WTC11 (cell line): ENCODE results near the gene ELOVL1.
"Not testable (repeated sequence)": the region's sequence is repeated elsewhere in the genome, so short reads cannot be mapped to it uniquely, and the experiment has no call there.

Source experiments
- CBFB ChIP-seq: sonication (generic); formaldehyde crosslinking; IDR thresholded peaks from 2 replicates; pipeline ENCODE4 v1.8.1; 2022; ENCODE audit warnings: mild to moderate bottlenecking, low read depth, missing genetic modification reagents
- TCF7 ChIP-seq: sonication (generic); formaldehyde crosslinking; IDR thresholded peaks from 2 replicates; pipeline ENCODE4 v1.8.0; 2022; ENCODE audit warnings: mild to moderate bottlenecking, low read depth, missing genetic modification reagents, moderate library complexity
- TF ChIP-seq, protein P1 (sequence below): sonication (generic); formaldehyde crosslinking; IDR thresholded peaks from 2 replicates; pipeline ENCODE4 v1.8.1; 2023; ENCODE audit warnings: mild to moderate bottlenecking, missing genetic modification reagents, borderline replicate concordance

DNA sequence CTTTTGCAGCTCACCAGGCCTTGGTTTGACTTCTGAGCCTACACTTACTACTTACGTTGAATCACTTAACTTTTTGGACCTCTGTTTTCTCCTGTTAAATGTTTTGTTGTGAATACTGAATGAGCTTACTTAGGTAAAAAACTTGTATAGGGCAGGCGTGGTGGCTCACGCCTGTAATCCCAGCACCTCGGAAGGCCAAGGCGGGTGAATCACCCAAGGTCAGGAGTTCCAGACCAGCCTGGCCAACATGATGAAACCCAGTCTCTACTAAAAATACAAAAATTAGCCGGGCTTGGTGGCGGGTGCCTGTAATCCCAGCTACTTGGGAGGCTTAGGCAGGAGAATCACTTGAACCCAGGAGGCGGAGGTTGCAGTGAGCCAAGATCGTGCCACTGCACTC, 32.6 kb upstream of the ELOVL1 start:
- TF ChIP-seq, protein P1, sequence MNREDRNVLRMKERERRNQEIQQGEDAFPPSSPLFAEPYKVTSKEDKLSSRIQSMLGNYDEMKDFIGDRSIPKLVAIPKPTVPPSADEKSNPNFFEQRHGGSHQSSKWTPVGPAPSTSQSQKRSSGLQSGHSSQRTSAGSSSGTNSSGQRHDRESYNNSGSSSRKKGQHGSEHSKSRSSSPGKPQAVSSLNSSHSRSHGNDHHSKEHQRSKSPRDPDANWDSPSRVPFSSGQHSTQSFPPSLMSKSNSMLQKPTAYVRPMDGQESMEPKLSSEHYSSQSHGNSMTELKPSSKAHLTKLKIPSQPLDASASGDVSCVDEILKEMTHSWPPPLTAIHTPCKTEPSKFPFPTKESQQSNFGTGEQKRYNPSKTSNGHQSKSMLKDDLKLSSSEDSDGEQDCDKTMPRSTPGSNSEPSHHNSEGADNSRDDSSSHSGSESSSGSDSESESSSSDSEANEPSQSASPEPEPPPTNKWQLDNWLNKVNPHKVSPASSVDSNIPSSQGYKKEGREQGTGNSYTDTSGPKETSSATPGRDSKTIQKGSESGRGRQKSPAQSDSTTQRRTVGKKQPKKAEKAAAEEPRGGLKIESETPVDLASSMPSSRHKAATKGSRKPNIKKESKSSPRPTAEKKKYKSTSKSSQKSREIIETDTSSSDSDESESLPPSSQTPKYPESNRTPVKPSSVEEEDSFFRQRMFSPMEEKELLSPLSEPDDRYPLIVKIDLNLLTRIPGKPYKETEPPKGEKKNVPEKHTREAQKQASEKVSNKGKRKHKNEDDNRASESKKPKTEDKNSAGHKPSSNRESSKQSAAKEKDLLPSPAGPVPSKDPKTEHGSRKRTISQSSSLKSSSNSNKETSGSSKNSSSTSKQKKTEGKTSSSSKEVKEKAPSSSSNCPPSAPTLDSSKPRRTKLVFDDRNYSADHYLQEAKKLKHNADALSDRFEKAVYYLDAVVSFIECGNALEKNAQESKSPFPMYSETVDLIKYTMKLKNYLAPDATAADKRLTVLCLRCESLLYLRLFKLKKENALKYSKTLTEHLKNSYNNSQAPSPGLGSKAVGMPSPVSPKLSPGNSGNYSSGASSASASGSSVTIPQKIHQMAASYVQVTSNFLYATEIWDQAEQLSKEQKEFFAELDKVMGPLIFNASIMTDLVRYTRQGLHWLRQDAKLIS (CRISPR knock-in tag): not testable (repeated sequence)
- not testable (repeated sequence) for TF ChIP-seq CBFB (CRISPR knock-in tag); TCF7
